GM18868 (cell line): ENCODE results near the gene EPDR1.
A peak's percentile ranks its signal among the peaks of the same experiment; 100 is the strongest.

Experiments used
- ATAC-seq: cut with Tn5 transposase; IDR thresholded peaks from one replicate; pipeline ENCODE4 v1.9.1; 2021; ENCODE audit warnings: mild to moderate bottlenecking, moderate library complexity; ENCODE audit not compliant: unreplicated experiment

The EPDR1 gene

GRCh38 chr7:37920305-37920848 lies at the start of gene EPDR1:
Gene EPDR1 (plus strand): TSS chr7:37920640. CDS start chr7:37920940, 300 bp downstream.
- ATAC-seq, result peak; percentile 65

GRCh38 chr7:37882086-37882485 lies 38.4 kb upstream of the EPDR1 start:
- no peak for ATAC-seq

GRCh38 chr7:37893359-37893758 lies 27.1 kb upstream of the EPDR1 start:
- no peak for ATAC-seq

GRCh38 chr7:37894671-37895070 lies 25.8 kb upstream of the EPDR1 start:
- no peak for ATAC-seq

- no peak for ATAC-seq
Measured at GRCh38 chr7:37899712-37900247, 20.7 kb upstream of the EPDR1 start.

- peak; percentile 46 for ATAC-seq
Measured at GRCh38 chr7:37901236-37901827, 19.1 kb upstream of the EPDR1 start.

- ATAC-seq, result no peak
Measured at GRCh38 chr7:37901890-37902524, 18.4 kb upstream of the EPDR1 start.

- no peak for ATAC-seq
Measured at GRCh38 chr7:37908221-37908788, 12.1 kb upstream of the EPDR1 start.

- no peak for ATAC-seq
Measured at GRCh38 chr7:37912756-37913155, 7.7 kb upstream of the EPDR1 start.

- peak; percentile 44 for ATAC-seq
Measured at GRCh38 chr7:37915438-37915837, 5.0 kb upstream of the EPDR1 start.

- no peak for ATAC-seq
Measured at GRCh38 chr7:37916017-37916672, 4.3 kb upstream of the EPDR1 start.

GRCh38 chr7:37916673-37917660 lies 3.5 kb upstream of the EPDR1 start, which contains the start of gene SFRP4:
Gene SFRP4 (minus strand): TSS chr7:37916817. CDS start chr7:37916537, 280 bp downstream.
- ATAC-seq, result peak; percentile 26

- ATAC-seq, result no peak
Measured at GRCh38 chr7:37918526-37918925, 1.9 kb upstream of the EPDR1 start.

- ATAC-seq, result peak; percentile 63
Measured at GRCh38 chr7:37920849-37921805, 687 bp downstream of the EPDR1 start.

- no peak for ATAC-seq
Measured at GRCh38 chr7:37921876-37922275, 1.4 kb downstream of the EPDR1 start.

GRCh38 chr7:37923996-37924395 lies 3.6 kb downstream of the EPDR1 start:
- ATAC-seq, result no peak

- no peak for ATAC-seq
Measured at GRCh38 chr7:37924491-37925041, 4.1 kb downstream of the EPDR1 start.

GRCh38 chr7:37925620-37926019 lies 5.2 kb downstream of the EPDR1 start:
- no peak for ATAC-seq
